PC-9 (cell line): ENCODE data around the gene DICER1. TPM values are rescaled to one million over a fixed set of nuclear protein-coding genes. Genes with fewer than 3 reads are reported as not detected.

Experiments used
- BruUV-seq: library from RNA; stranded (reverse); fragments of 400-500 nt; replicated peaks from 2 replicates; lab custom pipeline; 2021; lab: Mats Ljungman, UMichigan
- CTCF ChIA-PET: fragments of 300-600 bp; sonication (Branson Sonifier 250); formaldehyde crosslinking; loops from one replicate; lab custom pipeline; 2022; ENCODE audit warnings: antibody characterized with exemption; lab: Charles Lee
- POLR2A ChIA-PET: fragments of 300-600 bp; sonication (Branson Sonifier 250); formaldehyde crosslinking; loops from one replicate; lab custom pipeline; 2022; ENCODE audit warnings: antibody characterized with exemption; ENCODE audit not compliant: unreplicated experiment; lab: Charles Lee
- DNase-seq, 2 experiments: peaks; one replicate each; pipeline versions ENCODE4 v3.0.0 to v3.0.0-alpha.2; 2015 to 2022; ENCODE audit warnings: mixed read lengths in 1 of 2
- H2AFZ ChIP-seq: fragments of 200-600 bp; sonication (generic); 2 replicates; pipeline ENCODE4 v1.8.1; 2017; ENCODE audit warnings: antibody characterized with exemption
- H3F3A ChIP-seq: fragments of 200-600 bp; sonication (generic); 2 replicates; pipeline ENCODE4 v1.8.1; 2017; ENCODE audit warnings: antibody characterized with exemption, mild to moderate bottlenecking, low read depth; ENCODE audit not compliant: insufficient read depth
- H3K27ac ChIP-seq: fragments of 200-600 bp; sonication (generic); 2 replicates; pipeline ENCODE4 v1.6.1; 2016; ENCODE audit warnings: mixed run types
- H3K27me3 ChIP-seq: fragments of 200-600 bp; sonication (generic); 2 replicates; pipeline ENCODE4 v1.6.1; 2016; ENCODE audit warnings: low read depth, mixed run types; ENCODE audit not compliant: insufficient read depth
- H3K36me3 ChIP-seq: fragments of 200-600 bp; sonication (generic); 2 replicates; pipeline ENCODE4 v1.6.1; 2016; ENCODE audit warnings: low read depth, mixed run types
- H3K4me1 ChIP-seq: fragments of 200-600 bp; sonication (generic); replicated peaks from 2 replicates; pipeline ENCODE4 v1.6.1; 2016; ENCODE audit warnings: mixed run types; ENCODE audit not compliant: insufficient read depth
- H3K4me2 ChIP-seq: fragments of 200-600 bp; sonication (generic); 2 replicates; pipeline ENCODE4 v1.6.1; 2017; ENCODE audit warnings: mixed run types
- H3K4me3 ChIP-seq: fragments of 200-600 bp; sonication (generic); 2 replicates; pipeline ENCODE4 v1.6.1; 2016; ENCODE audit warnings: mixed run types
- H3K79me2 ChIP-seq: fragments of 200-600 bp; sonication (generic); 2 replicates; pipeline ENCODE4 v1.6.1; 2017; ENCODE audit warnings: low read depth, mixed run types
- H3K9me2 ChIP-seq: fragments of 200-600 bp; sonication (generic); 2 replicates; pipeline ENCODE4 v1.8.1; 2017; ENCODE audit warnings: mild to moderate bottlenecking; ENCODE audit not compliant: insufficient read depth
- H3K9me3 ChIP-seq: fragments of 200-600 bp; sonication (generic); 2 replicates; pipeline ENCODE4 v1.8.1; 2016; ENCODE audit warnings: low read depth; ENCODE audit not compliant: insufficient read depth
- H4K20me1 ChIP-seq: fragments of 200-600 bp; sonication (generic); 2 replicates; pipeline ENCODE4 v1.8.1; 2017; ENCODE audit not compliant: insufficient read depth
- CTCF ChIP-seq: fragments of 200-600 bp; sonication (generic); conservative IDR thresholded peaks from 2 replicates; pipeline ENCODE4 v1.6.1; 2017; ENCODE audit warnings: mixed run types, antibody characterized with exemption, mild to moderate bottlenecking, moderate library complexity
- EZH2 ChIP-seq: fragments of 200-600 bp; sonication (generic); IDR thresholded peaks from 2 replicates; pipeline ENCODE4 v1.8.0; 2017; ENCODE audit warnings: antibody characterized with exemption, low read depth
- intact Hi-C: fragments of 100-400 bp; cut with micrococcal nuclease; formaldehyde crosslinking; loops from one replicate; pipeline ENCODE4 v1.10.0; 2022; ENCODE audit not compliant: unreplicated experiment
- total RNA-seq: library from RNA; stranded (reverse); gene quantifications from 2 replicates; pipeline ENCODE4 v1.2.3, GENCODE V29; 2021

The DICER1 gene
- total RNA-seq, 1 experiment from 2014 or later = 15.1 TPM

DNA sequence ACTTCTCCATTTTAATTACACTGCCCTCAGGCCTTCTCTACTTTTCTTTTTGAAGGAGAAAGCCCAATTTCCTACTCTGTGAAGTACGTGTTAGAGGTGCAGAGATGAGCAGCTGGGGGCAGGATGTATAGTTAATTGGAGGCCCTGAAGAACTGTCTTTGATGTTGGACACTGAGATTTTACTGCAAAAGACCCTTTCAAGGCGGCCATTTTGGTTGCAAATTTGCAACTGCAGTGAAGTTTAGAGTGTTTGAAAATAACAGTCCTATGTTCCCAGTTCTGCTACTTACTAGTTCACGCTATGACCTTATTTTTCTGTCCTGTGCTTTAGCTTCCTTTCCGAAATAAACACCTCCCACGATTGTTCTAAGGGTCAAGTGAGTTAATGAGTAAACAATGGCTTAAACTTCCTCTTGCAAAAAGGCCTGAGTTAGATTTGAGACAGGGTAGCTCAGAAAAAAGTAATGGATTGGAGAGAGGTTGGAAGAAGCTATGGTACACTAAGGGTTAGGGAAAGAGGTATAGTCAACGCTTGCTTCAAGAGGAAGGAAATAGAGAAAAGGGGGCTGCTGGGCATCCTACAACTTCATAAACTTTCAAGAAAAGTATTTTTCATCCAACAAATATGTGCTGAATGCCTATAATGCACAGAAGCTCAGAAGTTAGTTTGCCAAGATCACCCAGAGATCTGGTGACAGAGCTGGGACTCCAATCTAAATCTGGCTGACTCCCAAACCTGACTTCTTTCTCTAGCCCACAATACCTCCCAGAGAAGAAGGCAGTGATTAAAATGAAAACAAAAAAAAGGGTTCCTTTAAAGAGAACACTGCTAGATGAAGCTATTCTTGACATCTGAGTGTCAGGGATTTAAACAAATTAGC is 26.4 kb upstream of the DICER1 start:
- Histone ChIP-seq H3F3A (no peaks in the 10 kb centered on the region), H3K9me2 (no peaks in the 10 kb centered on the region), H3K4me3 (no peak overlapping the region), H4K20me1 (no peaks in the 10 kb centered on the region), H3K79me2 (no peaks in the 10 kb centered on the region), H3K4me1 (no peaks in the 10 kb centered on the region), H3K27ac (no peak overlapping the region), H3K4me2 (no peak overlapping the region), H3K27me3 (no peaks in the 10 kb centered on the region), H3K36me3 (no peaks in the 10 kb centered on the region), H2AFZ (no peak overlapping the region), H3K9me3 (no peaks in the 10 kb centered on the region)
- POLR2A ChIA-PET = no interaction called here
- intact Hi-C loops = no loop called here
- BruUV-seq = no TSS peak
- CTCF ChIA-PET = no interaction called here
- no peak for TF ChIP-seq EZH2
- TF ChIP-seq CTCF = no peak
- no peak for DNase-seq

DNA sequence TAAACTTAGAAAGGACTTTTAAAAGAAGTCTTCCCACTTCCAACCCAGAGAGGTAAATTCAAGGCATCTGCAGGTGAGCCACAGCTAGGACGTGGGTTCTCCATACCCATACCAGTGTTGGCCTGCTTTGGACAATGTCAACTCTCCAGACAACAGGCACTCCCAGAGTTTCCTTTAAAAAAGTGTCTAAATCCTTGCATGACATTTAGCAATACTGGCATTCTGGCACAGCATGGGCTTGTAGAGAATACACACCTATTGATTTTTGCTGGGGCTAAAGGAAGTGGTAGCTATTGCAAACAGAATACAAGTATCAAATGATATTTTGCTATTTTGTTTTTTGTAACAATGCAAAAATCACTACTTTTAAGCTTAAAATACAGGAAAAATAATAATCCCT is 25.8 kb upstream of the DICER1 start:
- H2AFZ ChIP-seq = no peak overlapping the region
- no peaks in the 10 kb centered on the region for H3K27me3 ChIP-seq
- no TSS peak for BruUV-seq
- no peaks in the 10 kb centered on the region for H3F3A ChIP-seq
- ChIA-PET CTCF (no interaction called here), POLR2A (no interaction called here)
- H3K4me2 ChIP-seq = no peak overlapping the region
- no peaks in the 10 kb centered on the region for H3K79me2 ChIP-seq
- no peak overlapping the region for H3K4me3 ChIP-seq
- no peaks in the 10 kb centered on the region for H3K36me3 ChIP-seq
- DNase-seq = no peak
- H3K9me3 ChIP-seq = no peaks in the 10 kb centered on the region
- intact Hi-C loops = no loop called here
- no peak for TF ChIP-seq EZH2
- TF ChIP-seq CTCF = no peak
- no peaks in the 10 kb centered on the region for H3K4me1 ChIP-seq
- H3K9me2 ChIP-seq = no peaks in the 10 kb centered on the region
- H4K20me1 ChIP-seq = no peaks in the 10 kb centered on the region
- H3K27ac ChIP-seq = no peak overlapping the region

GRCh38 chr14:95182379-95182778 is 25.1 kb upstream of the DICER1 start:
- no peak for DNase-seq
- no TSS peak for BruUV-seq
- TF ChIP-seq EZH2 (no peak), CTCF (no peak)
- Histone ChIP-seq H2AFZ (no peak overlapping the region), H3K4me1 (no peaks in the 10 kb centered on the region), H3K27ac (no peak overlapping the region), H3K27me3 (no peaks in the 10 kb centered on the region), H3K36me3 (no peaks in the 10 kb centered on the region), H4K20me1 (no peaks in the 10 kb centered on the region), H3K4me2 (no peak overlapping the region), H3K4me3 (no peak overlapping the region), H3K9me3 (no peaks in the 10 kb centered on the region), H3F3A (no peaks in the 10 kb centered on the region), H3K79me2 (no peaks in the 10 kb centered on the region), H3K9me2 (no peaks in the 10 kb centered on the region)
- ChIA-PET CTCF (no interaction called here), POLR2A (no interaction called here)
- intact Hi-C loops = no loop called here
